SK-N-SH (cell line): ENCODE data around the gene DENND1A. TPM values are rescaled to one million over a fixed set of nuclear protein-coding genes. Genes with fewer than 3 reads are reported as not detected.

Experiments used
- CTCF ChIA-PET: fragments of 300-600, 350-600 bp; formaldehyde crosslinking; extraction: SDS; loops from one replicate; lab custom pipeline; 2021; lab: Yijun Ruan, JAX
- POLR2A ChIA-PET: fragments of 350-600 bp; sonication (Branson Sonifier 250); formaldehyde crosslinking; extraction: SDS; loops from one replicate; lab custom pipeline; 2020; ENCODE audit warnings: antibody characterized with exemption, inconsistent platforms; lab: Yijun Ruan, JAX
- DNase-seq: peaks from one replicate; pipeline ENCODE4 v3.0.0; 2012
- H2AFZ ChIP-seq: fragments of 200-600 bp; sonication (generic); 2 replicates; pipeline ENCODE4 v1.8.1; 2016; ENCODE audit warnings: antibody characterized with exemption, mild to moderate bottlenecking, low read depth
- H3F3A ChIP-seq: fragments of 200-600 bp; sonication (generic); replicated peaks from 2 replicates; pipeline ENCODE3; 2016; ENCODE audit warnings: antibody characterized with exemption, mild to moderate bottlenecking; ENCODE audit not compliant: insufficient read depth
- H3K27ac ChIP-seq, 2 experiments: fragments of 200-500 bp in 1 of 2; fragments of 200-600 bp in 1 of 2; sonication (Bioruptor generic) in 1 of 2; sonication (generic), shearing (Covaris generic) in 1 of 2; 2 replicates each; pipeline versions ENCODE4 v1.5.1 to v1.6.1; 2014 to 2016; ENCODE audit warnings: low read depth in 2 of 2, inconsistent platforms in 1 of 2, low read length in 1 of 2, mild to moderate bottlenecking in 1 of 2, mixed read lengths in 1 of 2
- H3K27me3 ChIP-seq: fragments of 200-600 bp; sonication (generic), shearing (Covaris generic); 2 replicates; pipeline ENCODE4 v1.6.1; 2016; ENCODE audit warnings: mixed run types; ENCODE audit not compliant: insufficient read depth
- H3K36me3 ChIP-seq, 2 experiments: fragments of 200-500 bp in 1 of 2; fragments of 200-600 bp in 1 of 2; sonication (Bioruptor generic) in 1 of 2; sonication (generic) in 1 of 2; replicated peaks in 1 of 2; 2 replicates each; pipeline versions ENCODE3 to v1.5.1; 2014 to 2016; ENCODE audit warnings: low read length in 1 of 2, mild to moderate bottlenecking in 1 of 2; ENCODE audit not compliant: insufficient read depth in 2 of 2, control insufficient read depth in 1 of 2
- H3K4me1 ChIP-seq, 2 experiments: fragments of 200-500 bp in 1 of 2; fragments of 200-600 bp in 1 of 2; sonication (Bioruptor generic) in 1 of 2; sonication (generic), shearing (Covaris generic) in 1 of 2; 2 replicates each; pipeline versions ENCODE4 v1.5.1 to v1.6.1; 2014 to 2016; ENCODE audit warnings: low read depth in 1 of 2, low read length in 1 of 2, mixed run types in 1 of 2; ENCODE audit not compliant: insufficient read depth in 2 of 2, control insufficient read depth in 1 of 2
- H3K4me2 ChIP-seq: fragments of 200-600 bp; sonication (generic), shearing (Covaris generic); 2 replicates; pipeline ENCODE4 v1.6.1; 2017; ENCODE audit warnings: mixed run types
- H3K4me3 ChIP-seq, 2 experiments: fragments of 200-500 bp in 1 of 2; fragments of 200-600 bp in 1 of 2; sonication (Bioruptor generic) in 1 of 2; sonication (generic), shearing (Covaris generic) in 1 of 2; 2 replicates each; pipeline versions ENCODE4 v1.5.1 to v1.8.1; 2014 to 2016; ENCODE audit warnings: low read depth in 2 of 2, inconsistent platforms in 1 of 2, low read length in 1 of 2, mild to moderate bottlenecking in 1 of 2, mixed read lengths in 1 of 2, moderate library complexity in 1 of 2
- H3K79me2 ChIP-seq: fragments of 200-600 bp; sonication (generic); 2 replicates; pipeline ENCODE4 v1.8.1; 2017; ENCODE audit warnings: mild to moderate bottlenecking; ENCODE audit not compliant: insufficient read depth
- H3K9ac ChIP-seq: fragments of 200-600 bp; sonication (generic); 2 replicates; pipeline ENCODE4 v1.6.1; 2017; ENCODE audit warnings: mixed run types
- H3K9me2 ChIP-seq: fragments of 200-600 bp; sonication (generic); 2 replicates; pipeline ENCODE4 v1.6.1; 2017; ENCODE audit warnings: mixed run types
- H3K9me3 ChIP-seq: fragments of 200-600 bp; sonication (generic); 2 replicates; pipeline ENCODE4 v1.6.1; 2017; ENCODE audit warnings: mixed run types, mild to moderate bottlenecking, moderate library complexity
- H4K20me1 ChIP-seq: fragments of 200-600 bp; sonication (generic); 2 replicates; pipeline ENCODE4 v1.6.1; 2017; ENCODE audit warnings: mild to moderate bottlenecking, mixed run types; ENCODE audit not compliant: insufficient read depth
- CHD2 ChIP-seq: fragments of 150-350 bp; IDR thresholded peaks from 2 replicates; pipeline ENCODE4 v1.6.1; 2018; ENCODE audit warnings: low read length; ENCODE audit not compliant: partially characterized antibody
- EP300 ChIP-seq, 2 experiments: IDR thresholded peaks; 2 replicates each; pipeline versions ENCODE4 v1.4.0 to v1.6.1; 2012; ENCODE audit warnings: borderline replicate concordance in 1 of 2, low read depth in 1 of 2, low read length in 1 of 2
- FOXJ3 ChIP-seq: sonication (generic); formaldehyde crosslinking; IDR thresholded peaks from 2 replicates; pipeline ENCODE4 v1.5.1; 2020; ENCODE audit warnings: mild to moderate bottlenecking, missing genetic modification reagents
- GATA2 ChIP-seq: sonication (generic); formaldehyde crosslinking; IDR thresholded peaks from 2 replicates; pipeline ENCODE4 v1.5.0; 2020; ENCODE audit warnings: mild to moderate bottlenecking, missing genetic modification reagents
- MXI1 ChIP-seq: IDR thresholded peaks from 2 replicates; pipeline ENCODE4 v1.6.1; 2012; ENCODE audit warnings: mild to moderate bottlenecking, low read depth, low read length, improper control_type of control experiment
- PBX3 ChIP-seq: IDR thresholded peaks from 2 replicates; pipeline ENCODE4; 2012
- RAD21 ChIP-seq: IDR thresholded peaks from 2 replicates; pipeline ENCODE4 v1.6.1; 2012; ENCODE audit warnings: mild to moderate bottlenecking, low read length
- RCOR1 ChIP-seq: fragments of 150-350 bp; IDR thresholded peaks from 2 replicates; pipeline ENCODE4 v1.6.1; 2017; ENCODE audit warnings: antibody characterized with exemption, low read length
- RFX5 ChIP-seq: IDR thresholded peaks from 2 replicates; pipeline ENCODE4 v1.6.1; 2012; ENCODE audit warnings: mild to moderate bottlenecking, improper control_type of control experiment, low read length
- TAF1 ChIP-seq: IDR thresholded peaks from 2 replicates; pipeline ENCODE4 v1.6.1; 2012; ENCODE audit warnings: low read depth, mild to moderate bottlenecking, low read length, moderate library complexity, borderline replicate concordance
- TCF12 ChIP-seq: IDR thresholded peaks from 2 replicates; pipeline ENCODE4 v1.4.0; 2012
- ZBTB33 ChIP-seq: IDR thresholded peaks from 2 replicates; pipeline ENCODE4 v1.4.0; 2012; ENCODE audit warnings: low read depth, borderline replicate concordance
- WGBS: methylation state at CpG from one replicate; pipeline ENCODE4 v1.1.6; 2017; ENCODE audit warnings: low lambda C conversion rate; 5-methylcytosine and 5-hydroxymethylcytosine counted together
- polyA plus RNA-seq, 3 experiments: library from polyadenylated mRNA; depleted of rRNA; stranded (reverse); fragments of >200 nt; gene quantifications; 2 replicates each; pipeline ENCODE4 v1.2.3, GENCODE V29; 2012

DENND1A gene
- polyA plus RNA-seq, 1 of the 3 experiments (the other 2 are of a cell fraction): 25.4 TPM

GRCh38 chr9:123678038-123678877 lies 251.7 kb downstream of the DENND1A start:
- 71% methylated on average over 15 of the region's 15 CpGs for WGBS
- Histone ChIP-seq H3K4me3 (no peak overlapping the region), H3K27me3 (no peaks in the 10 kb centered on the region), H3K9me2 (no peaks in the 10 kb centered on the region), H3K9me3 (no peaks in the 10 kb centered on the region), H3K4me2 (no peak overlapping the region)
- CTCF ChIA-PET: no interaction called here
- TF ChIP-seq TCF12 (0 out of 2 replicates have a peak, but pooled peaks have one; percentile 9), ZBTB33 (no peak), RAD21 (peak; percentile 26), CHD2 (peak; percentile 6), EP300 (IDR thresholded peaks at IDR 0.05; ENCODE audit: borderline replicate concordance in 1 of 2, low read depth in 1 of 2, low read length in 1 of 2) (peak in 1 of 2 experiments; percentile 79; a peak in 2 of 4 replicates), TAF1 (no peak), MXI1 (peak; percentile 86), FOXJ3 (CRISPR knock-in tag) (peak; percentile 91), GATA2 (CRISPR knock-in tag) (peak; percentile 84), RCOR1 (peak; percentile 79), PBX3 (no peak)
- TF ChIP-seq, all 33 proteins: peak for 8
- Histone ChIP-seq H3F3A (no peaks in the 10 kb centered on the region), H3K9ac (no peak overlapping the region), H3K4me1 (peaks cover 0 to 24% of the 10 kb centered on the region in 2 experiments; a peak in 2 of 4 replicates), H2AFZ (no peak overlapping the region), H4K20me1 (no peaks in the 10 kb centered on the region), H3K79me2 (no peaks in the 10 kb centered on the region), H3K36me3 (peaks cover 3 to 5% of the 10 kb centered on the region in 2 experiments), H3K27ac (peak overlapping the region in 1 of 2 experiments; percentile 71; a peak in 2 of 4 replicates)
- POLR2A ChIA-PET: no interaction called here
- DNase-seq: peak; percentile 57

GRCh38 chr9:123676869-123677268 lies 253.1 kb downstream of the DENND1A start:
- DNase-seq: no peak
- Histone ChIP-seq H3K27ac (no peak overlapping the region), H3K79me2 (no peaks in the 10 kb centered on the region), H3K4me2 (no peak overlapping the region), H4K20me1 (no peaks in the 10 kb centered on the region), H3K4me1 (peaks cover 0 to 24% of the 10 kb centered on the region in 2 experiments; a peak in 2 of 4 replicates), H2AFZ (no peak overlapping the region), H3K27me3 (no peaks in the 10 kb centered on the region), H3F3A (no peaks in the 10 kb centered on the region), H3K9ac (no peak overlapping the region), H3K9me2 (no peaks in the 10 kb centered on the region), H3K9me3 (no peaks in the 10 kb centered on the region), H3K4me3 (no peak overlapping the region), H3K36me3 (peaks cover 3 to 5% of the 10 kb centered on the region in 2 experiments)
- 94% methylated on average over 2 of the region's 2 CpGs for WGBS
- POLR2A ChIA-PET: no interaction called here
- TF ChIP-seq RFX5 (no peak), TCF12 (no peak)
- CTCF ChIA-PET: interaction anchor here (1.0 kb wide), 1 partner anchor 15 kb away, joined by 3 read pairs; no protein-coding TSS in a partner anchor
